ENCODE measurements around the gene PSMC3. TPM values are rescaled to one million over a fixed set of nuclear protein-coding genes. Genes with fewer than 3 reads are reported as not detected.

The PSMC3 gene
- total and polyA plus RNA-seq, 2 of the 13 experiments (the other 11 are each of a cell fraction or from before 2014, with no cell fraction given): 75.8 to 214 TPM

- no peak for TF ChIP-seq GMEB1 (CRISPR knock-in tag; IDR thresholded peaks at IDR 0.05; ENCODE audit: borderline replicate concordance)
- no peak for TF ChIP-seq RFX1 (IDR thresholded peaks at IDR 0.05)
- no peak for TF ChIP-seq TBX3 (IDR thresholded peaks at IDR 0.05; ENCODE audit: borderline replicate concordance)
- TF ChIP-seq ZSCAN29 (CRISPR knock-in tag; conservative IDR thresholded peaks at IDR 0.05): 0 out of 2 replicates have a peak, but pooled peaks have one; percentile 23
- no peak for TF ChIP-seq ZNF232 (CRISPR knock-in tag; IDR thresholded peaks at IDR 0.05; ENCODE audit: borderline replicate concordance)
- TF ChIP-seq MLXIP (CRISPR knock-in tag; IDR thresholded peaks at IDR 0.05; ENCODE audit: borderline replicate concordance): no peak
- TF ChIP-seq ZSCAN20 (CRISPR knock-in tag; IDR thresholded peaks at IDR 0.05; ENCODE audit: borderline replicate concordance): no peak
- no peak for TF ChIP-seq HOXA7 (CRISPR knock-in tag; IDR thresholded peaks at IDR 0.05)
- no peak for TF ChIP-seq CBX2 (IDR thresholded peaks at IDR 0.05; ENCODE audit: low read depth, low read length)
- TF ChIP-seq CBX2 (CRISPR knock-in tag; IDR thresholded peaks at IDR 0.05; ENCODE audit: low read depth): no peak
- peak; percentile 98 for TF ChIP-seq ZFX (CRISPR knock-in tag; IDR thresholded peaks at IDR 0.05; ENCODE audit: low read depth)
- no peak for TF ChIP-seq ZFAT (CRISPR knock-in tag; conservative IDR thresholded peaks at IDR 0.05)
- TF ChIP-seq RARA (CRISPR knock-in tag; IDR thresholded peaks at IDR 0.05): peak; percentile 39; the same call in 1 of the 2 replicates
- TF ChIP-seq PRDM4 (CRISPR knock-in tag; IDR thresholded peaks at IDR 0.05; ENCODE audit: borderline replicate concordance): no peak
- TF ChIP-seq ZNF331 (CRISPR knock-in tag; IDR thresholded peaks at IDR 0.05): no peak
- TF ChIP-seq ZNF710 (CRISPR knock-in tag; IDR thresholded peaks at IDR 0.05; ENCODE audit: borderline replicate concordance): no peak
- peak; percentile 52 for TF ChIP-seq GABPB1 (CRISPR knock-in tag; IDR thresholded peaks at IDR 0.05)
- no peak for TF ChIP-seq ZBTB3 (CRISPR knock-in tag; IDR thresholded peaks at IDR 0.05; ENCODE audit: borderline replicate concordance, low read depth)
- no peak for TF ChIP-seq NPAS2 (CRISPR knock-in tag; IDR thresholded peaks at IDR 0.05; ENCODE audit: borderline replicate concordance)
- TF ChIP-seq ZNF343 (CRISPR knock-in tag; IDR thresholded peaks at IDR 0.05): no peak
- no peak for TF ChIP-seq ESRRA (CRISPR knock-in tag; IDR thresholded peaks at IDR 0.05; ENCODE audit: low read depth)
Measured at GRCh38 chr11:47437746-47438418, 11.6 kb upstream of the PSMC3 start (continued).
